HEK293 (cell line): Measurements from ENCODE around the gene MIS18BP1.

Experiments
- CTCF ChIP-seq: fragments of 450-650 bp; formaldehyde crosslinking; IDR thresholded peaks from 2 replicates; pipeline ENCODE4 v1.5.1; 2016; ENCODE audit warnings: missing biosample characterization, missing genetic modification characterization
- YY1 ChIP-seq: fragments of 450-650 bp; formaldehyde crosslinking; IDR thresholded peaks from 2 replicates; pipeline ENCODE4 v1.5.1; 2018; ENCODE audit warnings: missing biosample characterization, missing genetic modification characterization
- ZNF23 ChIP-seq: fragments of 450-650 bp; formaldehyde crosslinking; IDR thresholded peaks from 2 replicates; pipeline ENCODE4 v1.5.1; 2016; ENCODE audit warnings: missing biosample characterization, missing genetic modification characterization, borderline replicate concordance
- ZNF292 ChIP-seq: fragments of 450-650 bp; formaldehyde crosslinking; IDR thresholded peaks from 2 replicates; pipeline ENCODE4 v1.5.1; 2016; ENCODE audit warnings: low read depth, missing biosample characterization, missing genetic modification characterization, borderline replicate concordance
- ZNF670 ChIP-seq: fragments of 450-650 bp; formaldehyde crosslinking; IDR thresholded peaks from 2 replicates; pipeline ENCODE4 v1.5.1; 2016; ENCODE audit warnings: missing biosample characterization, missing genetic modification characterization, low read depth
- TF ChIP-seq, protein P1 (sequence below): fragments of 450-650 bp; formaldehyde crosslinking; IDR thresholded peaks from 2 replicates; pipeline ENCODE4 v1.5.1; 2016; ENCODE audit warnings: missing biosample characterization, missing genetic modification characterization, low read depth
- TF ChIP-seq, protein P2 (sequence below): fragments of 450-650 bp; formaldehyde crosslinking; IDR thresholded peaks from 2 replicates; pipeline ENCODE4 v1.5.0; 2017; ENCODE audit warnings: missing biosample characterization, missing genetic modification characterization, borderline replicate concordance

- TF ChIP-seq, protein P1, sequence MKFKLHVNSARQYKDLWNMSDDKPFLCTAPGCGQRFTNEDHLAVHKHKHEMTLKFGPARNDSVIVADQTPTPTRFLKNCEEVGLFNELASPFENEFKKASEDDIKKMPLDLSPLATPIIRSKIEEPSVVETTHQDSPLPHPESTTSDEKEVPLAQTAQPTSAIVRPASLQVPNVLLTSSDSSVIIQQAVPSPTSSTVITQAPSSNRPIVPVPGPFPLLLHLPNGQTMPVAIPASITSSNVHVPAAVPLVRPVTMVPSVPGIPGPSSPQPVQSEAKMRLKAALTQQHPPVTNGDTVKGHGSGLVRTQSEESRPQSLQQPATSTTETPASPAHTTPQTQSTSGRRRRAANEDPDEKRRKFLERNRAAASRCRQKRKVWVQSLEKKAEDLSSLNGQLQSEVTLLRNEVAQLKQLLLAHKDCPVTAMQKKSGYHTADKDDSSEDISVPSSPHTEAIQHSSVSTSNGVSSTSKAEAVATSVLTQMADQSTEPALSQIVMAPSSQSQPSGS (tag by site-specific recombination), result no peak
- no peak for TF ChIP-seq ZNF670
- TF ChIP-seq CTCF, result no peak
- TF ChIP-seq ZNF23 (tag by site-specific recombination), result no peak
- no peak for TF ChIP-seq YY1 (tag by site-specific recombination)
- TF ChIP-seq, protein P2, sequence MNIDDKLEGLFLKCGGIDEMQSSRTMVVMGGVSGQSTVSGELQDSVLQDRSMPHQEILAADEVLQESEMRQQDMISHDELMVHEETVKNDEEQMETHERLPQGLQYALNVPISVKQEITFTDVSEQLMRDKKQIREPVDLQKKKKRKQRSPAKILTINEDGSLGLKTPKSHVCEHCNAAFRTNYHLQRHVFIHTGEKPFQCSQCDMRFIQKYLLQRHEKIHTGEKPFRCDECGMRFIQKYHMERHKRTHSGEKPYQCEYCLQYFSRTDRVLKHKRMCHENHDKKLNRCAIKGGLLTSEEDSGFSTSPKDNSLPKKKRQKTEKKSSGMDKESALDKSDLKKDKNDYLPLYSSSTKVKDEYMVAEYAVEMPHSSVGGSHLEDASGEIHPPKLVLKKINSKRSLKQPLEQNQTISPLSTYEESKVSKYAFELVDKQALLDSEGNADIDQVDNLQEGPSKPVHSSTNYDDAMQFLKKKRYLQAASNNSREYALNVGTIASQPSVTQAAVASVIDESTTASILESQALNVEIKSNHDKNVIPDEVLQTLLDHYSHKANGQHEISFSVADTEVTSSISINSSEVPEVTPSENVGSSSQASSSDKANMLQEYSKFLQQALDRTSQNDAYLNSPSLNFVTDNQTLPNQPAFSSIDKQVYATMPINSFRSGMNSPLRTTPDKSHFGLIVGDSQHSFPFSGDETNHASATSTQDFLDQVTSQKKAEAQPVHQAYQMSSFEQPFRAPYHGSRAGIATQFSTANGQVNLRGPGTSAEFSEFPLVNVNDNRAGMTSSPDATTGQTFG (tag by site-specific recombination), result no peak
- TF ChIP-seq ZNF292, result no peak
These were observed 5.1 kb upstream of the MIS18BP1 start for GRCh38 chr14:45258073-45258472.
